HepG2 (cell line): Measurements from ENCODE around the gene FUT8. TPM values are rescaled to one million over a fixed set of nuclear protein-coding genes. Genes with fewer than 3 reads are reported as not detected.
A peak's percentile ranks its signal among the peaks of the same experiment; 100 is the strongest.

Experiments
- AKAP8 ChIP-seq: sonication (generic); formaldehyde crosslinking; IDR thresholded peaks from 2 replicates; pipeline ENCODE4 v1.5.1; 2020; ENCODE audit warnings: mild to moderate bottlenecking, missing genetic modification reagents
- ELF3 ChIP-seq: IDR thresholded peaks from 2 replicates; pipeline ENCODE4 v1.6.1; 2016; ENCODE audit warnings: missing genetic modification reagents, missing compliant biosample characterization
- HNRNPH1 ChIP-seq: fragments of 200-400 bp; formaldehyde crosslinking; optimal IDR thresholded peaks from 2 replicates; pipeline ENCODE3; 2017; ENCODE audit warnings: mild to moderate bottlenecking, low read depth, low read length
- IKZF1 ChIP-seq: fragments of 450-650 bp; IDR thresholded peaks from 2 replicates; pipeline ENCODE4 v1.7.1; 2016
- KAT7 ChIP-seq: IDR thresholded peaks from 2 replicates; pipeline ENCODE4 v1.6.1; 2018; ENCODE audit warnings: borderline replicate concordance, missing compliant biosample characterization
- KDM6A ChIP-seq: IDR thresholded peaks from 2 replicates; pipeline ENCODE4 v1.6.1; 2016; ENCODE audit warnings: low read depth
- LCORL ChIP-seq, 2 experiments: fragments of 450-650 bp in 1 of 2; sonication (generic) in 1 of 2; formaldehyde crosslinking in 1 of 2; IDR thresholded peaks; 2 replicates each; pipeline versions ENCODE4 v1.5.0 to v1.6.1; 2017 to 2020; ENCODE audit warnings: antibody characterized with exemption in 1 of 2, missing genetic modification reagents in 1 of 2
- NR3C1 ChIP-seq: sonication (generic); formaldehyde crosslinking; IDR thresholded peaks from 2 replicates; pipeline ENCODE4 v1.4.0; 2020; ENCODE audit warnings: missing genetic modification reagents
- SAP130 ChIP-seq: IDR thresholded peaks from 2 replicates; pipeline ENCODE4 v1.6.1; 2016; ENCODE audit warnings: low read depth
- ZBTB20 ChIP-seq: sonication (generic); formaldehyde crosslinking; IDR thresholded peaks from 2 replicates; pipeline ENCODE4 v1.8.1; 2023; ENCODE audit warnings: missing genetic modification reagents, low read depth, mild to moderate bottlenecking, borderline replicate concordance
- ZBTB42 ChIP-seq: sonication (generic); formaldehyde crosslinking; IDR thresholded peaks from 2 replicates; pipeline ENCODE4 v1.5.0; 2020; ENCODE audit warnings: mild to moderate bottlenecking, missing genetic modification reagents
- ZNF556 ChIP-seq: sonication (generic); formaldehyde crosslinking; IDR thresholded peaks from 2 replicates; pipeline ENCODE4 v1.4.0; 2020; ENCODE audit warnings: mild to moderate bottlenecking, missing genetic modification reagents, borderline replicate concordance
- ZNF629 ChIP-seq: sonication (generic); formaldehyde crosslinking; conservative IDR thresholded peaks from 2 replicates; pipeline ENCODE4 v1.5.0; 2020; ENCODE audit warnings: missing genetic modification reagents
- ZNF660 ChIP-seq: sonication (generic); formaldehyde crosslinking; IDR thresholded peaks from 2 replicates; pipeline ENCODE4 v1.5.1; 2020; ENCODE audit warnings: mild to moderate bottlenecking, low read depth, missing genetic modification reagents, borderline replicate concordance
- ZNF792 ChIP-seq: IDR thresholded peaks from 2 replicates; pipeline ENCODE4 v1.6.1; 2016
- polyA plus RNA-seq, 8 experiments: library from polyadenylated mRNA; depleted of rRNA in 3 of 8; stranded (reverse) in 7 of 8; unstranded in 1 of 8; fragments of >200 nt; fragmentation: Illumina TruSeq in 4 of 8; extraction: Trizol in 4 of 8; gene quantifications; 2 replicates each; pipeline versions ENCODE4 v1.2.1 to v1.2.3, GENCODE V29; 2011 to 2016; ENCODE audit warnings: low read depth in 4 of 8, missing spikeins in 1 of 8, mixed read lengths in 1 of 8; ENCODE audit not compliant: insufficient read depth in 1 of 8
- total RNA-seq, 5 experiments: library from RNA; depleted of rRNA; stranded (reverse); fragments of >200 nt; fragmentation: Illumina TruSeq; extraction: Trizol; gene quantifications; 2 replicates each; pipeline ENCODE4 v1.2.3, GENCODE V29; 2016; ENCODE audit warnings: low read depth in 1 of 5
- TF ChIP-seq, protein P1 (sequence below): sonication (generic); formaldehyde crosslinking; IDR thresholded peaks from 2 replicates; pipeline ENCODE4 v1.5.1; 2020; ENCODE audit warnings: missing genetic modification reagents, mild to moderate bottlenecking, borderline replicate concordance
- TF ChIP-seq, protein P2 (sequence below): sonication (generic); formaldehyde crosslinking; IDR thresholded peaks from 2 replicates; pipeline ENCODE4 v1.4.0; 2020; ENCODE audit warnings: missing genetic modification reagents, borderline replicate concordance
- TF ChIP-seq, protein P3 (sequence below): IDR thresholded peaks from 2 replicates; pipeline ENCODE4 v1.6.1; 2016; ENCODE audit warnings: low read depth, borderline replicate concordance
- TF ChIP-seq, protein P4 (sequence below): sonication (generic); formaldehyde crosslinking; IDR thresholded peaks from 2 replicates; pipeline ENCODE4 v1.8.0; 2022; ENCODE audit warnings: missing genetic modification reagents, mild to moderate bottlenecking, inconsistent platforms, borderline replicate concordance
- TF ChIP-seq, protein P5 (sequence below): sonication (generic); formaldehyde crosslinking; IDR thresholded peaks from 2 replicates; pipeline ENCODE4 v1.4.0; 2020; ENCODE audit warnings: mild to moderate bottlenecking, missing genetic modification reagents

Gene FUT8
- total and polyA plus RNA-seq, 2 of the 13 experiments (the other 11 are each of a cell fraction or from before 2014, with no cell fraction given) = 9.3 to 17.5 TPM

DNA sequence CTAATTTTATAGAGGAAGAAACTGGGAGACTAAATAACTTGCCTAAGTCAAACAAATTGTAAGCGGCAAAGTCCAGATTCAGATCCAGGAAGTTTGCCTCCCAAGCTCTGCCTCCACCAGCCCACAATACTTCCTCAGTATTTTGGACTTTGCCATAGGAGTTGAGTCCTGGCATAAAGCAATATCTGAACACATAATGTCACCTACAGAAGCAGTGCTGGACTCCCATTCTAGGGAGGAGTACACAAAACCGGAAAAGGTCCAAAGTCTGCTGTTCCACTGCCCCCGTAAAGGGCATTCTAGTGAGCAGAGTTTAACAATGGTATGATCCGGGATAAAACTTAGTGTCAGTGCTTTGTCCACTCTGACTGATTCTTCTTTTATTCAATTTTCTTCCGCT is 340.5 kb downstream of the FUT8 start (continued):
- TF ChIP-seq, protein P1, sequence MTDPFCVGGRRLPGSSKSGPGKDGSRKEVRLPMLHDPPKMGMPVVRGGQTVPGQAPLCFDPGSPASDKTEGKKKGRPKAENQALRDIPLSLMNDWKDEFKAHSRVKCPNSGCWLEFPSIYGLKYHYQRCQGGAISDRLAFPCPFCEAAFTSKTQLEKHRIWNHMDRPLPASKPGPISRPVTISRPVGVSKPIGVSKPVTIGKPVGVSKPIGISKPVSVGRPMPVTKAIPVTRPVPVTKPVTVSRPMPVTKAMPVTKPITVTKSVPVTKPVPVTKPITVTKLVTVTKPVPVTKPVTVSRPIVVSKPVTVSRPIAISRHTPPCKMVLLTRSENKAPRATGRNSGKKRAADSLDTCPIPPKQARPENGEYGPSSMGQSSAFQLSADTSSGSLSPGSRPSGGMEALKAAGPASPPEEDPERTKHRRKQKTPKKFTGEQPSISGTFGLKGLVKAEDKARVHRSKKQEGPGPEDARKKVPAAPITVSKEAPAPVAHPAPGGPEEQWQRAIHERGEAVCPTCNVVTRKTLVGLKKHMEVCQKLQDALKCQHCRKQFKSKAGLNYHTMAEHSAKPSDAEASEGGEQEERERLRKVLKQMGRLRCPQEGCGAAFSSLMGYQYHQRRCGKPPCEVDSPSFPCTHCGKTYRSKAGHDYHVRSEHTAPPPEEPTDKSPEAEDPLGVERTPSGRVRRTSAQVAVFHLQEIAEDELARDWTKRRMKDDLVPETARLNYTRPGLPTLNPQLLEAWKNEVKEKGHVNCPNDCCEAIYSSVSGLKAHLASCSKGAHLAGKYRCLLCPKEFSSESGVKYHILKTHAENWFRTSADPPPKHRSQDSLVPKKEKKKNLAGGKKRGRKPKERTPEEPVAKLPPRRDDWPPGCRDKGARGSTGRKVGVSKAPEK (CRISPR knock-in tag) = no peak
- TF ChIP-seq ZNF660 (no peak), ZBTB20 (CRISPR knock-in tag) (peak; percentile 66; the same call in 1 of the 2 replicates), LCORL (IDR thresholded peaks at IDR 0.05) (no peak), LCORL (CRISPR knock-in tag; IDR thresholded peaks at IDR 0.05) (peak; percentile 38; the same call in 1 of the 2 replicates), ZNF792 (CRISPR knock-in tag) (peak; percentile 50), ZNF556 (no peak; the same call in 1 of the 2 replicates), KAT7 (CRISPR knock-in tag) (no peak), ELF3 (CRISPR knock-in tag) (peak; percentile 96), ZBTB42 (CRISPR knock-in tag) (no peak), KDM6A (CRISPR knock-in tag) (peak; percentile 40; the same call in 1 of the 2 replicates), SAP130 (CRISPR knock-in tag) (peak; percentile 61), AKAP8 (CRISPR knock-in tag) (no peak), HNRNPH1 (no peak), NR3C1 (CRISPR knock-in tag) (no peak), ZNF629 (CRISPR knock-in tag) (peak; percentile 96), IKZF1 (no peak)
- TF ChIP-seq, protein P2, sequence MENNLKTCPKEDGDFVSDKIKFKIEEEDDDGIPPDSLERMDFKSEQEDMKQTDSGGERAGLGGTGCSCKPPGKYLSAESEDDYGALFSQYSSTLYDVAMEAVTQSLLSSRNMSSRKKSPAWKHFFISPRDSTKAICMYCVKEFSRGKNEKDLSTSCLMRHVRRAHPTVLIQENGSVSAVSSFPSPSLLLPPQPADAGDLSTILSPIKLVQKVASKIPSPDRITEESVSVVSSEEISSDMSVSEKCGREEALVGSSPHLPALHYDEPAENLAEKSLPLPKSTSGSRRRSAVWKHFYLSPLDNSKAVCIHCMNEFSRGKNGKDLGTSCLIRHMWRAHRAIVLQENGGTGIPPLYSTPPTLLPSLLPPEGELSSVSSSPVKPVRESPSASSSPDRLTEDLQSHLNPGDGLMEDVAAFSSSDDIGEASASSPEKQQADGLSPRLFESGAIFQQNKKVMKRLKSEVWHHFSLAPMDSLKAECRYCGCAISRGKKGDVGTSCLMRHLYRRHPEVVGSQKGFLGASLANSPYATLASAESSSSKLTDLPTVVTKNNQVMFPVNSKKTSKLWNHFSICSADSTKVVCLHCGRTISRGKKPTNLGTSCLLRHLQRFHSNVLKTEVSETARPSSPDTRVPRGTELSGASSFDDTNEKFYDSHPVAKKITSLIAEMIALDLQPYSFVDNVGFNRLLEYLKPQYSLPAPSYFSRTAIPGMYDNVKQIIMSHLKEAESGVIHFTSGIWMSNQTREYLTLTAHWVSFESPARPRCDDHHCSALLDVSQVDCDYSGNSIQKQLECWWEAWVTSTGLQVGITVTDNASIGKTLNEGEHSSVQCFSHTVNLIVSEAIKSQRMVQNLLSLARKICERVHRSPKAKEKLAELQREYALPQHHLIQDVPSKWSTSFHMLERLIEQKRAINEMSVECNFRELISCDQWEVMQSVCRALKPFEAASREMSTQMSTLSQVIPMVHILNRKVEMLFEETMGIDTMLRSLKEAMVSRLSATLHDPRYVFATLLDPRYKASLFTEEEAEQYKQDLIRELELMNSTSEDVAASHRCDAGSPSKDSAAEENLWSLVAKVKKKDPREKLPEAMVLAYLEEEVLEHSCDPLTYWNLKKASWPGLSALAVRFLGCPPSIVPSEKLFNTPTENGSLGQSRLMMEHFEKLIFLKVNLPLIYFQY (CRISPR knock-in tag) = no peak
- TF ChIP-seq, protein P3, sequence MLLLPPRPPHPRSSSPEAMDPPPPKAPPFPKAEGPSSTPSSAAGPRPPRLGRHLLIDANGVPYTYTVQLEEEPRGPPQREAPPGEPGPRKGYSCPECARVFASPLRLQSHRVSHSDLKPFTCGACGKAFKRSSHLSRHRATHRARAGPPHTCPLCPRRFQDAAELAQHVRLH (CRISPR knock-in tag) = no peak
- TF ChIP-seq, protein P4, sequence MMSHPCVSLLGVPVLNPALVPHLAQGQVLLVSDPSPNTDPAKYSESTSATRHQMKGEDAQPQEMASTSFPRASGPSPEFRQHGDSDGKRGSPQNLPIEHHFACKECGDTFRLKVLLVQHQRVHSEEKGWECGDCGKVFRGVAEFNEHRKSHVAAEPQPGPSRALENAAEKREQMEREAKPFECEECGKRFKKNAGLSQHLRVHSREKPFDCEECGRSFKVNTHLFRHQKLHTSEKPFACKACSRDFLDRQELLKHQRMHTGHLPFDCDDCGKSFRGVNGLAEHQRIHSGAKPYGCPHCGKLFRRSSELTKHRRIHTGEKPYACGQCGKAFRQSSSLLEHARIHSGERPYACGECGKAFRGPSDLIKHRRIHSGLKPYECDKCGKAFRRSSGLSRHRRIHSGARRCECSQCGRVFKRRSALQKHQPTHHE (CRISPR knock-in tag) = no peak
- TF ChIP-seq, protein P5, sequence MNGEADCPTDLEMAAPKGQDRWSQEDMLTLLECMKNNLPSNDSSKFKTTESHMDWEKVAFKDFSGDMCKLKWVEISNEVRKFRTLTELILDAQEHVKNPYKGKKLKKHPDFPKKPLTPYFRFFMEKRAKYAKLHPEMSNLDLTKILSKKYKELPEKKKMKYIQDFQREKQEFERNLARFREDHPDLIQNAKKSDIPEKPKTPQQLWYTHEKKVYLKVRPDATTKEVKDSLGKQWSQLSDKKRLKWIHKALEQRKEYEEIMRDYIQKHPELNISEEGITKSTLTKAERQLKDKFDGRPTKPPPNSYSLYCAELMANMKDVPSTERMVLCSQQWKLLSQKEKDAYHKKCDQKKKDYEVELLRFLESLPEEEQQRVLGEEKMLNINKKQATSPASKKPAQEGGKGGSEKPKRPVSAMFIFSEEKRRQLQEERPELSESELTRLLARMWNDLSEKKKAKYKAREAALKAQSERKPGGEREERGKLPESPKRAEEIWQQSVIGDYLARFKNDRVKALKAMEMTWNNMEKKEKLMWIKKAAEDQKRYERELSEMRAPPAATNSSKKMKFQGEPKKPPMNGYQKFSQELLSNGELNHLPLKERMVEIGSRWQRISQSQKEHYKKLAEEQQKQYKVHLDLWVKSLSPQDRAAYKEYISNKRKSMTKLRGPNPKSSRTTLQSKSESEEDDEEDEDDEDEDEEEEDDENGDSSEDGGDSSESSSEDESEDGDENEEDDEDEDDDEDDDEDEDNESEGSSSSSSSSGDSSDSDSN (CRISPR knock-in tag) = no peak
